HG03108 (cell line): ENCODE results near the gene EMC10.
"Not testable (repeated sequence)": the region's sequence is repeated elsewhere in the genome, so short reads cannot be mapped to it uniquely, and the experiment has no call there.

Experiments
- ATAC-seq: cut with Tn5 transposase; IDR thresholded peaks from one replicate; pipeline ENCODE4 v1.9.1; 2021; ENCODE audit warnings: moderate library complexity; ENCODE audit not compliant: unreplicated experiment

The EMC10 gene

GRCh38 chr19:50512999-50513745, 36.9 kb downstream of the EMC10 start:
- ATAC-seq, result no peak

DNA sequence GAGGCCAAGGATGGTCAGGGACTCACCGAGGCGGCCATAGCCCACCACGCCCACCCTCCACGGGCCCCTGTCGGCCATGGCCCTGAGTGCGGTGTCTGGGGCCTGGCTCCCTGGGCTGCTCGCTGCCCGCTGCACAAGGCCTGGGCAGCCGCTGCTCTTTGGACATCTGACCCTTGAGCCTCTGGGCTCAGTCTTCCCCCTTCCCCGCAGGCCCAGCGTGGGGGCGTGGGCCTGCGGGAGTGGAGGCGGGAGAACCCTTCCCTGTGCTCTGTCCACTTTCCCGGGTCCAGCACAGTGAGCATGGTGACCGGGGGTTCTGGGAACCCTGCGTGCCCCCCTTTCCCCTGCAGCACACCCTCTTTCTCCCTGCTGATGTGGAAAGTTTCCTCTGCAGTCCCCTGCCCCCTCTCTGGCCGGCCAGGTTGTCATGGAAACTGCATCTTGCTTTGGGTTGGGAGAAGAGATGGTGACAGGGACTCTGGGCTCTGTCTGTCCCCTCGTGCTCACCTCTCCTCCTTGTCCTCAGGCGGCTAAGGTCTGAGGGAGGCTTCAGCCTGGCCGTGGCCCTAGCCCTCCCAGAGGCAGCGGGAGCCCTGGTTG, 37.5 kb downstream of the EMC10 start, which contains the start of gene ASPDH:
Gene ASPDH (minus strand): TSS at position 168 of the 600 bp plus-strand sequence. CDS start 90 bp downstream, at position 78.
- ATAC-seq, result no peak

DNA sequence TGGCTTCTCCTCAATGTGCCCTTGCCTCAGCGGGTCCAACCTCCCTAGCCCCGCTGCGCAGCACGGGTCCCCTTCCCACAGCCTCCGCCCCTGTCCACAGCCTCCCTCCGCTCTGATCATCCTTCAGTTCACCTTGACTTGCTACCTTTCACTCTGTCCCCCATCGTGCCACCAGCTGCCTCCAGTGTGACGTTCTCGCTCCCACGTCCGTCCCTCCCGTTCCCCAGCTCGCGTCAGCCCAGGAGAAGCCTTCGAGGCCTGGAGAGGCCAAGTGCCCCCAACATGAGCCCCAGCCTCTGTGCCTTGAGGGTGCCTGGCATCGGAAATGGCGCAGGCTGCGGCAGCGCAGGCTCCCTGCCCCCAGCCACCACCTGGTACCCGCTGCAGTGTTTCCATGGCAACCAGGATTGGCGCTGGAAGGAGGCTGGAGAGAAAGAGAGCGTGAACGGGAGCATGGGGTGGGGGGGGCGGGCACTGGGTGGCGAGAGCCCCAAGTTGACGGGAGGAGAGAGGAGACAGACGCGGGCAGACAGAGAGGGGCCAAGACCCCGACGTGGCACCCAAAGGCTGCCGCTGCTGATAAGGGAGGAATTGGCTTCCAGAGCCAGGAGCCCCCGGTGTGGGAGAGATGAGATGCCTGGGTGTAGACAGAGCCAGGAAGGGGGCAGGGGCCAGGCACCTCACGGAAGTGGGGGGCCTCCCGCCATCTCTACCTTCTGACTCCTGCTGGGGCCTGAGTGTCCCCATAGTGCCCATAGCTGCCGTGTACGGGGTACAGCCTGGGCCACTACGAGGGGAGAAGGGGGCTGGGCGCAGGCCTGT, 38.2 kb downstream of the EMC10 start:
- no peak for ATAC-seq

DNA sequence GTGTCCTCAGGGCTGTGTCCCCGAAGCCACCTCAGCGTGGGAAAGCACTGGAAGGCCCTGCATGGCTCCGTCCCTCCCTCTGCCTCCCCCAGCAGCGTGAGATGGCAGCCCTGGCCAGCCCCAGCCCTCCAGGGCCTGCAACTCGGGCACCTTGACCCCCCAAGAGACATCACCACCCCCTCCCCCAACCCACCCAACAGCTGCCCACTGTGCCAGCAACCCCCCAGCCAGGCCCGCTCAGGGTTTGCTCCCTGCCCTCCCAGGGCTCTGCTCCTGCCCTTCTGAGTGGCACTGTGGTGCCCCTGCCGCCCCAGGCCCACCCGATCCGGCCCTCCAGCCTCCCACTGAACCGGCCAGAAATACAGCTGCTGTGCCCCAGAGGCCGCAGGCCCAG, 38.9 kb downstream of the EMC10 start:
- ATAC-seq, result no peak

GRCh38 chr19:50516456-50516855, 40.1 kb downstream of the EMC10 start:
- ATAC-seq, result no peak

DNA sequence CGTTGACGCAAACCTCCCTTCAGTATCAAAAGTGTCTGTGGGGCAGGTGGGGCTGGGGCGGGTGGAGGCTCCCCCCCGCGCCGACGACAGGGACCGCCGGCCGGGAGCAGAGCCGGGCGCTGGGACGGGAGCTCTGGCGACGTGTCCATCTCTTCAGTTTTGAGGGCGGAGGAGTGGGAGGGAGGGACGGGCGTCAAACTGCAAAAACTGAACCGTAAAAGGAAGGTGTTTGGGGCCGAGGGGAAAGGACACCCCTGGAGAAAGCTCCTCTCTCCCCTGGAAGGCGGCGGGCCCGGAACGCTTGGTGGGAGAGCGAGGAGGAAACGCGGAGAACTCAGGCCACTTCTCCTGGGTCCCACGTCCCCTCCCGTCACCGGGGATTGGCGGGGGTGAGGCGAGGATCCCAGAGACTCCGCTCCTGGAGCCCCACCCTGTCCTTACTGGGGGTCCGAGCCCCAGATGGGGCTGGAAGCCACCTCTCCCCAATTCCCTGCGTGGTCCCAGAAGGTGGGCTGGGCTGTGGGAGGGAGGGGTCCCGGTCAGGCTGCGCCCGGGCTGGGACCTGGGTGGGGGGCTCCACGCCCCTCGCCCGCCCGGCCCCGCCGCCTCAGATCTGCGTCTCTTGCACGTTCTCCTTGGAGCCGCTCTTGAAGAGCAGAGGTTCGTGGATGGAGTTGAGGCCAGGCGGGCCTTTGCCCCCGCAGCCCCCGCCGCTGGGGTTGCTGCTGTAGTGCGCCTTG, 40.8 kb downstream of the EMC10 start:
- no peak for ATAC-seq

DNA sequence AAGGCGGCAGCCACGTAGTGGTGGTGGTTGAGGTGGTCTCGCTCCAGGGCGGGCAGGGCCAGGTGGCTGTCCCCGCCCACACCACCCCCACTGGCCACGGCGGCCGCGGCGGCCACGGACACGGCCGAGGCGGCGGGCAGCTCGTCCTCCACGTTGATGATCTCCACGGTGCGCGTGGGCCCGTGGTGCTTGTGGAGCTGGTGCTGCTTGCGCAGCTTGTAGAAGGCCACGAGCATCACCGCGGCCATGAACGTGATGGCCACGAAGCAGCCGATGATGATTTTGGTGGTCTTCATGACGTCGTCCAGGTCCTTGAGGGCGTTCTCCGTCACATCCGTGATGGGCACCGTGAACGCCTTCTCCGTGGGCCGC, 41.4 kb downstream of the EMC10 start:
- no peak for ATAC-seq

DNA sequence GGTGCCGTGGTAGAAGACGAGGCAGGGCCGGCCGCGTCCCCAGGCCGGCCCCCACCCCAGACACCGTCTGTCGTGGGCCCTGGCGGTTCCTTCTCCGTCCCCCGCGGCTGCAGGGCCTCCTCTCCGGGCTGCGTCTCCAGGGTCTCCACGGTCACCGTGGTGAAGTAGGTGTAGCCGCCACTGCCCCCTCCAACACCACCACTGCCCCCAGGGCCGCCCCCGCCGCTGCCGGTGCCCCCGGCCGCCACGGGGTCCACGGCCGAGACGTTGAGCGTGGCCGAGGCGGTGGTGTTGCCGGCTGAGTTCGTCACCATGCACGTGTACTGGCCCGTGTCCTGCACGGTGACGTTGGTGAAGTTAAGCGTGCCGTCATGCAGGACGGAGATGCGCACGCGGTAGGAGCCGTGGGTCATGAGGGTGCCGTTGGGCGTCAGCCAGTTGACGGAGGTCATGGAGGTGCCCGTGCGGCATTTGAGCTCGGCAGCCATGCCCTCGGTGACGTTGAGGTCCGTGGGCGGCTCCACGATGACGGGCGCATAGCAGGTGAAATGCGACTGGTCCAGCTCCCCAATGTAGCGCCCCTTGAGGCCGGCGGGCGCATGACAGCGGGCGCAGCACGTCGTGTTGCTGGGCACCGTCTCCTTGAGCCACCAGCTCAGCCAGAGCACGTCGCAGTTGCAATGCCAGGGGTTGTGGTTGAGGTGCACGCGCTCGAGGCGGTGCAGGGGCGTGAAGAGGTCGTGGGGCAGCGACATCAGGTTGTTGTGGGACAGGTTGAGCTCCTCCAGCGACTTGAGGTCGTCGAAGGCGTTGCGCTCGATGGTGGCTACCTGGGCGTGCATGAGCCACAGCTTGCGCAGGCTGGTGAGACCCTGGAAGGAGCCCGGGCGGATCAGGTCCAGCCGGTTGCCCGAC, 42.0 kb downstream of the EMC10 start:
- ATAC-seq, result no peak

- ATAC-seq, result no peak
Measured at GRCh38 chr19:50519006-50519575, 42.8 kb downstream of the EMC10 start.

DNA sequence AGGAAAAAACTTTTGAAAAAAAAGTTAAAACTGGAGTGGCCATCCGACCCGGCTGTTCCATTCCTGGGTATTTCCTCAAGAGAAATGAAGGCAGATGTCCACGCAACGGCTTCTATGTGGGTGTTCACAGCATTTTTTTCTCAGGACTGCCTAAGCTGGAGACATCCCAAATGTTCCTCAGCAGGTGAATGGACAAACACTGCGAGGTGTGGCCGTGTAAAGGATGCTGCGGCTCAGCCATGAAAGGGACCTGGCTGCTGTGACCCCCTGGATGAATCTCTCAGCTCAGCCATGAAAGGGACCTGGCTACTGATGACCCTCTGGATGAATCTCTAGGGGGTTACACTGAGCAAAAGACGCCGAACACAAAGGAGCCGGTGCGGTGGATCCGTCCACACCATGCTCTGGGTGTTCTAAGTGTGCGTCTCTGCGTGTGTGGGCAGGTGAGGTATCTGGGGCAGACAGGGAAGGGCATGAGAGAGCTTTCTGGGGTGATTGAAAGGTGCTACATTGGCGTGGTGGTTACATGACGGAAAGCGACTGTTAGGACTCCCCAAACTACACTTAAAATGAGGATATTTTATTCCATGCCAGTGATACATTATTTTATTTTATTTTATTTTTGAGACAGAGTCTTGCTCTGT, 44.6 kb downstream of the EMC10 start:
- ATAC-seq, result no peak

DNA sequence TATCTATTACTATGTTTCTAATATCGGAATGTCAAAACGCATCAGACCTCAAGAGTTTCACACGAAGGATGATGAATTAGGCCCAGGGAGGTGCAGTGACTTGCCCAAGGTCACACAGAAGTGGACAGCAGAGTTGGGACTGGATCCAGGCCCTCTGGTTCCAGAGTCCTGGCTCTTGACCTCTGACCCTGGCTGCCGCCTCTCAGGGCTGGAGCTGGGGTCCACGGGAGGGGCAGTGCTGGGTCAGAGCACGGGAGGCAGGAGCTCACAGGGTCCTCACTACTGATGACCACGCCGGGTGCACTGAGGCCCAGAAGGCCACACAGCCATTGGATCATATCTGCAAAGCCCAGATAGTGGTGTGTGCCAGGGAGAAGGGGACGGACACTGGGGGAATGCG, 46.6 kb downstream of the EMC10 start:
- no peak for ATAC-seq

- not testable (repeated sequence) for ATAC-seq
Measured at GRCh38 chr19:50528052-50528451, 51.7 kb downstream of the EMC10 start.

DNA sequence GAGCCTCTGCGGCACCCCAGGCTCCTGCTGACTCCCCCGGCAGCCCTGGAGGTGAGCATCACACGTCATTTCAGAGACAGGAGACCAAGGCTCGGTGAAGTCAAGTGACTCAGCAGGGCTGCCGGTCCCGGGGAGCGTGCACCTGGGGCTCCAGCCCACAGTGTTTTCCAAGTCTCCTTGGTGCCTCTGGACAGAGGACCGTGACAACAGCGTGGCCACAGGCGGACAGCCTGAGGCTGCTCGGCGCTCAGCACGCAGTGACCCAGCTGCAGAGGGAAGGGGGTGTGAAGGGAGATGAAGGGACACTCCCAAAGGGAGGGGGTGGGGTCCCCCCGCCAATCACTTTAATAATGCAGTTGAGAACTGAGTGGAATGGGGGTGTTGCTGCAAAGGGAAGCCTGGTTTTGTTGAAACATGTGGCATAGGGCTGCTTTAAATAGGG, 54.9 kb downstream of the EMC10 start:
- no peak for ATAC-seq

DNA sequence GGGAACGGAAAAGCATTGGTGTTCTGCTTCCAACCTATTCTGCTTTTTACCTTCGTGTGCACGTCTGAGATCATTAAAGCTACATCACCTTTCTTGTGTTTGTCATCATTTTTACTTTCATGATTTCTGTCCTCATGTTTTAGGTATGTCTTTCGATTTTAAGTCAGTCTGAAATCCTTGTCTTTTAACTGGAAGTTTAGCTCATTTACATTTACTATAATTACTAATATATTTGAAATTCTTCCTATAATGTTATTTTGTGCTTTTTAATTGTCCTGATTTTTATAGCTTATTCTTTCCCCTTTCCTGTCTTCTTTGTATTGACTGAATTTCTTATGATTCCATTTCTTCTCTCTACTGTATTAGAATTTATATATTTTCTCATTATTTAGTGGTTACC, 56.6 kb downstream of the EMC10 start:
- no peak for ATAC-seq

DNA sequence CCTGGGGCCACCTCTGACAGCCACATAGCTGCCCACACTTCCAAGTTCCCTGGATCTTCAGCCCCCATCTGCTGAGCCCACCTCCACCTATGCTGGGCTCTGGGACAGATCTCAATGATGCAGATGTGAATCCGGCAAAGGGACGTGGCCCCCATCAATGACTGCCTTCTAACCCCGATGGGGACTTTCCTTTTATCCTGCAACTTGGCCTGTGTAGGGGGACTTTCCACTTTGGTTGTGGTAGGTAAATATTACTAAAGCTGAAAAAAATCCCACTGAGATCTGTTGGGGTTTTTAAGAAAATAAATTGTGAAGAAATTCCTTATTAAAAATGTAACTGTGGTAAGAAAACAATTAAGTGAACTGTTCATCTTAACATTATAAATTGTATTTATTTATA, 58.2 kb downstream of the EMC10 start:
- no peak for ATAC-seq

- ATAC-seq, result no peak
Measured at GRCh38 chr19:50535672-50536187, 59.4 kb downstream of the EMC10 start.

GRCh38 chr19:50536662-50537305, 60.5 kb downstream of the EMC10 start:
- no peak for ATAC-seq

- no peak for ATAC-seq
Measured at GRCh38 chr19:50537306-50537685, 61.0 kb downstream of the EMC10 start.
